Heart left ventricle (tissue), 13 donors: Measurements from ENCODE around the gene SLC6A13.

Source experiments
- POLR2A ChIP-seq, 2 donors: fragments of 450-650 bp; IDR thresholded peaks; one replicate each; pipeline ENCODE4 v1.6.1; 2017; ENCODE audit warnings: antibody characterized with exemption in 2 of 2, mild to moderate bottlenecking in 2 of 2, moderate library complexity in 2 of 2
- TF ChIP-seq, protein P1 (sequence below), 12 donors: fragments of 200-600 bp; sonication (generic) in 4 of 12; IDR thresholded peaks; one replicate each; pipeline versions ENCODE4 v1.5.0 to v1.8.0; 2018 to 2022; ENCODE audit warnings: antibody characterized with exemption in 12 of 12, mild to moderate bottlenecking in 5 of 12
- donor health status: ischemic (EF 13 %, LVEDD 7.1; RV severe dilation, severe dysfunction).
- donor health status: DM: no; HTN: yes; CAD: no.
- donor health status: DM: no; HTN: no; CAD: no.
- donor health status: ischemic (EF 25% LVEDD 6.9; RV normal size, moderate dysfunction).
- donor health status: ischemic (EF 25% LVEDD 5.7; RV mildly dilated, moderate dysfunction).
- donor health status: ischemic (EF 35%, LVEDD 5.7; RV mildly dilated, moderate dysfunction).
- donor health status: nonischemic (EF 11% LVEDD 7.7; RV severe dilation, severe dysfunction).
- donor health status: DM: yes; HTN: yes; CAD: no.
- donor health status: PGD.
- donor health status: ischemic (EF 29% LVEDD 5.4; RV normal size, mild dysfunction).
- donor health status: nonischemic (EF 23%, LVEDD 6.1; RV moderate dilation, normal function).

DNA sequence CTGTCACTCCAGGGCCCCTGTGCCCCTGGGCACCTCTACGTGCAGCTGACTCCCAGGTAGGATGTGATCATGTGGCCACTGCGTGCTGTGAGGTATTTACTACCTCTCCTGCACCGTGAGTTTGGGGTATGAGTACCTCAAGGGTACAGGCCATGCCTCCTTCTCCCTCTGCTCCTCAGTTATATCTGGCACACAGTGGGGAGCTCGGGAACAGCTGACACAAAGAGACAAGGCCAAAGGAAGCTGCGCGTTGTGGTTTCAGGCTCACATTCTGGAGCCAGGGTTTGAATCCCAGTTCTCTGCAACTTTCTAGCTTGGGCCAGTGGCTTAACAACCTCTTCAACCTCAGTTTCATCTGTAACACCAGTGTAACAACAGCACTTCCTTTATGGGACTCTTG, 40.9 kb downstream of the SLC6A13 start:
- TF ChIP-seq, protein P1, sequence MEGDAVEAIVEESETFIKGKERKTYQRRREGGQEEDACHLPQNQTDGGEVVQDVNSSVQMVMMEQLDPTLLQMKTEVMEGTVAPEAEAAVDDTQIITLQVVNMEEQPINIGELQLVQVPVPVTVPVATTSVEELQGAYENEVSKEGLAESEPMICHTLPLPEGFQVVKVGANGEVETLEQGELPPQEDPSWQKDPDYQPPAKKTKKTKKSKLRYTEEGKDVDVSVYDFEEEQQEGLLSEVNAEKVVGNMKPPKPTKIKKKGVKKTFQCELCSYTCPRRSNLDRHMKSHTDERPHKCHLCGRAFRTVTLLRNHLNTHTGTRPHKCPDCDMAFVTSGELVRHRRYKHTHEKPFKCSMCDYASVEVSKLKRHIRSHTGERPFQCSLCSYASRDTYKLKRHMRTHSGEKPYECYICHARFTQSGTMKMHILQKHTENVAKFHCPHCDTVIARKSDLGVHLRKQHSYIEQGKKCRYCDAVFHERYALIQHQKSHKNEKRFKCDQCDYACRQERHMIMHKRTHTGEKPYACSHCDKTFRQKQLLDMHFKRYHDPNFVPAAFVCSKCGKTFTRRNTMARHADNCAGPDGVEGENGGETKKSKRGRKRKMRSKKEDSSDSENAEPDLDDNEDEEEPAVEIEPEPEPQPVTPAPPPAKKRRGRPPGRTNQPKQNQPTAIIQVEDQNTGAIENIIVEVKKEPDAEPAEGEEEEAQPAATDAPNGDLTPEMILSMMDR (IDR thresholded peaks at IDR 0.05), result no peak
- no peak for TF ChIP-seq POLR2A (IDR thresholded peaks at IDR 0.05)
